Stimulated activated CD8-positive, alpha-beta memory T cell treated with anti-CD3 and anti-CD28 coated beads, Interleukin-12 subunit alpha, Interleukin-12 subunit beta, amount 100 ng/mL, for 24 hours (primary cell): Measurements from ENCODE around the gene AMPD3.
A peak's percentile ranks its signal among the peaks of the same experiment; 100 is the strongest.

Experiments
- DNase-seq: peaks from one replicate; pipeline ENCODE4 v3.0.0-alpha.2; 2020; ENCODE audit errors: extremely low read depth

Gene AMPD3

DNA sequence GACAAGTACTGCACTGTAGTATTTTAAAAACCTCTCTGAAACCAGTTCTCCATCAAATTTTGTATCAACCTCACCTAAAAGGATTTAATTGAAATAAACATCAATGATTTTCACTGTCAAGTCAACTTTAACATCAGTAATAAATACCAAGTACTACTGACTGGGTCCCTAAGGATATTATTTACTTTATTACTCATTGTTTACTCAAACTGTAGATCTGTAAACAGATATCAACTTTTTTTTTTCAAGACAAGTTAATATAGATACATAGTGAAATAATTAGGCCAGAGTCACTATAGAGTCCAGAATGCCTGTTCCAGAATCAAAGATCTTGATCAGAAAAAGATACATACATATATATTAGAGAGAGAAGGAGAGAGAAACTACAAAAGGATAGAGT is 84.3 kb downstream of the AMPD3 start:
- DNase-seq, result no peak

GRCh38 chr11:10540546-10540914 is 85.5 kb downstream of the AMPD3 start:
- no peak for DNase-seq

- DNase-seq, result peak; percentile 95
Observed at GRCh38 chr11:10540915-10541560, 86.0 kb downstream of the AMPD3 start, which contains the start of gene RNF141. Gene RNF141, minus strand, starts transcription at chr11:10541187. Its CDS starts 7,029 bp downstream, at chr11:10534158.

GRCh38 chr11:10541561-10541930 is 86.5 kb downstream of the AMPD3 start:
- no peak for DNase-seq

DNA sequence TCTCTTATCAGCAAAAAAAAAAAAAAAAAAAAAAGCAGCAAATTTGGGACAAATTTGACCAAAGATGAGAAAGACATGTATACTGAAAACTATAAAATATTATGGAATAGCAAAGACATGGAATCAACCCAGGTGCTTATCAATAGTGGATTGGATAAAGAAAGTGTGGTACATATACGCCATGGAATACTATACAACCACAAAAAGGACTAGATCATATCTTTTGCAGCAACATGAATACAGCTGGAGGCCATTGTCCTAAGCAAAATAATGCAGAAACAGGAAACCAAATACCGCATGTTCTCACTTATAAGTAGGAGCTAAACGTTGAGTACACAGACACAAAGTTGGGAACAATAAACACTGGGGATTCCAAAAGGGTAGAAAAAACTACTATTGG is 87.7 kb downstream of the AMPD3 start:
- DNase-seq, result no peak

GRCh38 chr11:10543782-10544181 is 88.7 kb downstream of the AMPD3 start:
- no peak for DNase-seq

- no peak for DNase-seq
Observed at GRCh38 chr11:10544491-10545465, 89.7 kb downstream of the AMPD3 start.

DNA sequence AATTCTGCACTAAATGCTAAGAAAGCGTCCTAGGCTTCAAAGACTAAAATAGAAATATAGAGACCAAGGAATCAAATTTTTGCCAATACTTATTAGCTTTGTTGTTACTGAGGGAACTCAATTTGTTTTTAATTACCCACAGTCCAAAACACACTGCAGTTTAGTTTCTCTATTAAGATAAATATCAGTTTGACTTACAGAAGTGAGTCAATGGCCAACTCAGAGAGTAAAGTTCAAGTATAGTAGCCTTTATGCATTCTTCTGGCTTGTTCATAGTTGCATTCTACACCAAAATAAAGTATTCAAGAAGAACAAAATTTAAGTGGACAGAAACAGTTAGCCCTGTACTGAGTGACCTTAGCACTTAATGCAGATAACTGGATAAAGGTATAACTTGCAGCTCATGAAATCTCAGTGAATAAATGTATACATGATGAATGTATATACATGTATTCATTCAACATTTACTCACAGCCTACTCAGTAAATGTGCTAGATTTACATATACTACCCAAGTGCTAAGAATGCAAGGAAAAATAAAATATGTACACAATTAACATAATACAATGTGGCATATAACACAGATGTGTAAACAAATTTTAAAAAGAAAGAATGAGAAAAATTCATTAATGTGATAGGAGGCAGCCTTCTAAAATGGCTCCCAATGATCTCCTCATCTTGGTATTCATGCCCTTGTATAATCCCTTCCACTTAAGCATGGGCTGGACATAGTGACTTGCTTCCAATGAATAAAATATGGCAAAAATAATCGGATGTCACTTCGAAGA is 95.6 kb downstream of the AMPD3 start:
- DNase-seq, result no peak

GRCh38 chr11:10551290-10551592 is 96.2 kb downstream of the AMPD3 start:
- DNase-seq, result no peak

DNA sequence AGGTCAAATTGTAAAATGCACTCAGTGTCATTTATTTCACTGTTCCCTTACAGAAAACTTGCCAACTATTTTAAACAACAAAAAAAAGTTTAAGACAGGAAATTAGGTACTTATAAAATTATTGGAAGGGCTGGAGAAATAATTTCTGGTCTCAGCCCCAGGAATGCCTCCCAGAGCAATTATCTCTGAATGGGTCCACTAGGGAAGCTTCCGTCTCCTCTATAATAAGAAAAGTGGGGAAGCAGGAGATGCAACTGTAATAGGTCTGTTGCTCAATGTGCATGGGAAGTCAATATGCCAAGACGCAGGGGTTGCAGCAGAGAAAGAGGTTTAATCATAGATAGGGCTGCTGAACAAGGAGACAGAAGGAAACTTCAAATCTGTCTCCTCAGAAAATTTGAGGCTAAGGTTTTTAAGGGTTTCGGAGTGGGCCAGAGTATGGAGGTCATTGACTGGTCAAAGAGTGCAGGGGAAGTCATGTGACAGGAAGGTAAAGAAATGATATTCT is 96.8 kb downstream of the AMPD3 start:
- DNase-seq, result no peak

DNA sequence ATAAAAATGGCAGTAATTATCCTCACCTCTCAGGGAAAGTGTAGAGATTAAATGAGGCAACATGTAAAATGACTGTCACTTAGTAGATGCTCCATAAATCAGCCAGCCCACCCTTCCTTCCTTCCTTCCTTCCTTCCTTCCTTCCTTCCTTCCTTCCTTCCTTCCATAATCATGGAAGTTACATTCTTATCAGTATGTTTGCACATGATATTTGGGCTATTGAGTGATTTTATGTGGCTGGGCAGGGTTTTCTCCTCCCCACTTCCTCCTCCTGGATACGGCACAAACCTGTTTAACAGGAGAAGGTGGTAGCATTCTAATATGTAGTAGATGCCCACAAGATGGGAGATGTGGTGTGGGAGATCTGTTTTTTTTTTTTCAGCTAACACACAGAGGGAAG is 101.5 kb downstream of the AMPD3 start:
- DNase-seq, result no peak
